Activated CD4-positive, alpha-beta memory T cell treated with anti-CD3 and anti-CD28 coated beads, Interleukin-2, amount 10 ng/mL, durations not matched to agents 7 days and 5 days (primary cell): ENCODE measurements around the gene PKM. TPM values are rescaled to one million over a fixed set of nuclear protein-coding genes. Genes with fewer than 3 reads are reported as not detected.
A peak's percentile ranks its signal among the peaks of the same experiment; 100 is the strongest.

Source experiments
- CTCF ChIA-PET: fragments of 350-600 bp; sonication (Branson Sonifier 250); formaldehyde crosslinking; loops from one replicate; lab custom pipeline; 2021; ENCODE audit warnings: antibody characterized with exemption, inconsistent platforms; lab: Charles Lee
- POLR2A ChIA-PET: fragments of 350-600 bp; sonication (Branson Sonifier 250); formaldehyde crosslinking; loops from one replicate; lab custom pipeline; 2021; ENCODE audit warnings: antibody characterized with exemption; lab: Charles Lee
- DNase-seq: peaks from one replicate; pipeline ENCODE4 v3.0.0-alpha.2; 2020
- H3K27ac Mint-ChIP-seq: one replicate; pipeline ENCODE4 v1.8.0; 2021; ENCODE audit warnings: mild to moderate bottlenecking, mixed read lengths
- H3K27me3 Mint-ChIP-seq: one replicate; pipeline ENCODE4 v1.8.0; 2021; ENCODE audit warnings: mixed read lengths
- H3K36me3 Mint-ChIP-seq: one replicate; pipeline ENCODE4 v1.8.0; 2021; ENCODE audit warnings: low read depth, mixed read lengths
- H3K4me1 Mint-ChIP-seq: one replicate; pipeline ENCODE4 v1.8.0; 2021; ENCODE audit warnings: mixed read lengths
- H3K4me3 Mint-ChIP-seq: one replicate; pipeline ENCODE4 v1.8.0; 2021; ENCODE audit warnings: mild to moderate bottlenecking, mixed read lengths
- H3K9me3 Mint-ChIP-seq: one replicate; pipeline ENCODE4 v1.8.0; 2021; ENCODE audit warnings: mixed read lengths
- total RNA-seq, 2 experiments: library from RNA; stranded (reverse); gene quantifications; one replicate each; pipeline ENCODE4 v1.2.3, GENCODE V29; 2021

Gene PKM
- total RNA-seq, 2 experiments from 2014 or later = 1,064 to 1,081 TPM

DNA sequence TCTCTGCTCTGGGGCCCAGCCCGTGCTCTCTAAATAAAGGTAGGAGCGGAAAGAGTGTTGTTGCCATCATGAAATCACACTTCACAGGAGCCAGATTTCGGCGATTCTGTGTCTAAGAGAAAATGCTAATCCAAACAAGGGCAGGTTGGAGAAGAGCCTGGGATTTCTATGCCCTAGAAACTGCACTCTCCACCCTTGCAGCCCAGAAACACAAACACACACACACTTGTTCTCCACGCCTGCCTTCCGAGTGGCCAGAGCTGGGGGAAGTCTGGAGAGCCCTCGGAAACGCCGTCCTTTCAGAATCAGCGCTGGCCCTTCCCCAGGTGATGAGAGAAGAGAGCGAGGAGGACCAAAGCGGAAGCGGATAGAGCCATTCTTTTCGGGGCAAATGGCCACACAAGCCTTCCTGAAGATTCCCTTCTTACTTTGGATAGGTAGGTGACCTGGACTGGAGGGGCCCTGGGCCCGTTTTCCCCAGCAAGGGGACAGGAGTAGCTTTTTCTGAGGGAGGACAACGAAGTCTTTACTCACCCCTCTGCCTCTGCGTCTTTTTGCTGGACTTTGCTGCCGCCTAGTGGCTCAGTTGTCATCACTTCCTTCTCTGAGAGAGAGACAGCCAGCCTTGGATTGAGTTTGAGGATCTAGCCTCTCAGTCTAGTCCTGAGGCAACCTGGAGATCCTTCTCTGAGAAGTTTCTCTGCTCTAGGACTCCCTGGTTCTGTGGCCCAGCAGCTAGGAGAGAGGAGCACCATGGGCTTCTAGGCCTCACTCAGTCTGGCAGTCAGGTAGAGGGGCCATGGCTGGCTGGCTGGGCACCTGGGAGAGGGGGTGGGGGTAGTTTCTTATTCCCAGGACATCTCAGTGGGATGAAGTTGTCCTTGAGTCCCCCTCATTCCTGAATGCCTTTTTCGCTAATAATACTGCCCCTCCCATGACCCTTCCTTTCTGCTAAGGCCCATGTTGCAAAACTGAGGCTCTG, 75.1 kb downstream of the PKM start:
- DNase-seq = peak; percentile 86
- CTCF ChIA-PET = interaction anchor here (0.5 to 3.0 kb wide), 16 partner anchors 9 to 562 kb away, joined by 3 to 36 read pairs (median 4); no protein-coding TSS in a partner anchor
- no peak overlapping the region for H3K27ac Mint-ChIP-seq

DNA sequence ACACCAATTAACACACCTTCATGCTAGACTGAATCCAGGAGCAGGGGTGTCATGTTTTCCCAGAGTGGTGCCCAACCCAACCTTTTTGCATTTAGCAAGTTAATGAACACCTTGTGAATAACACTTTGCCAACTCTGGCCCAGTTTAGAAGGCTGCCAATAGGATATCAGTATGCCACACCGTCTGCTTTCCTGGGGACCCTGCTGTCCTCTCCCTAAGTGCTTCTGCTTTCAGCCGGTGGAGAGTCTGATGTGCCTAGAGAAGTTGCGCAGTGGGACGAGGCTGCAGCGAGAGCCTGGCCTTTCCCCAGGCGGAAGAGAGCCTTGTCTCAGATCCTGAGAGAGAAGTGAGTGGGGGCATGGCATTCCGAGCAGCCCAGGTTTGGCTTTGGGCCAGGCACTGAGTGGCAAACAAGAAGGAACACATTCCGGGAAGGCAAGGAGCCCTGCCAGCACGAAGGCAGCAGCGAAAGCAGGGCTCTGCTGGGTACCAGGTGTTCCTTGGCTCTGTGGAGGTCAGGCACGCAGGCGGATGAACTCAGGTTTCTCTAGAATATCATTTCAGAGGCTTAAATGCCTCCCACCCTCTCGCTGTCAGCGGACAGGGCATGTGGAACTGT, 75.9 kb downstream of the PKM start:
- CTCF ChIA-PET = interaction anchor here (1.0 to 3.0 kb wide), 5 partner anchors 13 to 412 kb away, joined by 4 to 36 read pairs (median 14); no protein-coding TSS in a partner anchor
- H3K4me3 Mint-ChIP-seq = peak overlapping the region; percentile 61
- H3K36me3 Mint-ChIP-seq = no peaks in the 10 kb centered on the region
- POLR2A ChIA-PET = no interaction called here
- no peak overlapping the region for H3K27ac Mint-ChIP-seq
- DNase-seq = no peak
- H3K27me3 Mint-ChIP-seq = peaks cover 4% of the 10 kb centered on the region
- peaks cover 8% of the 10 kb centered on the region for H3K4me1 Mint-ChIP-seq
- H3K9me3 Mint-ChIP-seq = no peaks in the 10 kb centered on the region

More for the DNA sequence above, 75.1 kb downstream of the PKM start:
- Mint-ChIP-seq H3K27me3 (peaks cover 4% of the 10 kb centered on the region), H3K9me3 (no peaks in the 10 kb centered on the region), H3K4me3 (peak overlapping the region; percentile 61), H3K36me3 (no peaks in the 10 kb centered on the region), H3K4me1 (peaks cover 8% of the 10 kb centered on the region)
- POLR2A ChIA-PET = no interaction called here

DNA sequence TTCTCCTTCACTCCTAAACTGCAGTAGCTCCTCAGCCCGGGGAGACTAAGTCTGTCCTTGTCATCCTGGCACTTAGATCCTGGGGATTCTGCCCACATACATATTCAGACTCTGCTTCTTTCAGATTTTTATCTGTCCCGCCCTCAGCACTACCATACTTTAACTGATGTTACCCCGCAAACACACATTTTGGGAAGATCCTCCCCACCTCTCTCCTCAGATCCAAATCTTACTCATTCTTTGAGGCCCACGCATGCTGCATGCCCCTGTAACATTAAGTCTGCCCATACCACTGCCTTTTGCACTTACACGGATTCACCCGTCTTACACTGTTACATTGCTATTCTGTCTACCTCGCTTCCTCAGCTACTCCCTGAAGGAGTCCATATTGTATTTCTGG, 76.7 kb downstream of the PKM start:
- H3K27ac Mint-ChIP-seq = no peak overlapping the region
- no peak overlapping the region for H3K4me3 Mint-ChIP-seq
- H3K4me1 Mint-ChIP-seq = peaks cover 8% of the 10 kb centered on the region
- no peak for DNase-seq
- ChIA-PET POLR2A (no interaction called here), CTCF (interaction anchor here (1.2 to 1.6 kb wide), 3 partner anchors 36 to 410 kb away, joined by 3 to 6 read pairs (median 5); partner anchors contain the start of genes MYO9A and SENP8)
- peaks cover 4% of the 10 kb centered on the region for H3K27me3 Mint-ChIP-seq
- H3K36me3 Mint-ChIP-seq = no peaks in the 10 kb centered on the region
- H3K9me3 Mint-ChIP-seq = no peaks in the 10 kb centered on the region

DNA sequence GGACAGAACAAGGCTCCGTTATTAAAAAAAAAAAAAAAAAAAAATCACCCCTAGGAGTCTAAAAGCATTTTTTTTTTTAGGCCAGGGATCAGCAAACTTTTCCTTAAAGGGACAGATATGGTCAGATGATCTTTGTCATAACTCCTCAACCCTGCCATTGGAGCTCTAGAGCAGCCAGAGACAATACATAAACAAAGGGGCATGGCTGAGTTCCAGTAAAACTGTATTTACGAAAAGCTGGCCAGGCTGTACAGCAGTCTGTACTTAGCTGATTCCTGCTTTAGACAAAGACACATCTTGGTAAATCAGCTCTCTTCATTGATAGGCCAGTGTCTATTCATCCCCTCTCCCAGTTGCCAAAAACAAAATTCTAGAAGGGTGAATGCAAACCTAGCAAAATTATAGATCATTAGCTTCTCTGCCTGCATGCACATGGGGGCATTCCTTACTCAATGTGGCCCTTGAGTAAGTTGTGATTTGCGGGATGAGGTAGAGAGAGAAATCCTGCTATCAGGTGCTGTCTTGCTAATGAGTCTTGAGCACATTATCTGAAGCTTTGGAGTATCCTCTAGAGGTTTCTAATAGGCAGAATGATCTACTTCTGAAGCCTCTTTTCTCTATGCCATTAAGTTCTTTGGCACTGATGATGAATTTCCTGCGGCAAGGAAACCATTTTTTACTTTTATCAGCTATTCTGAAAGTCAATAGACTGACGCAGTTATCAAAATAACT, 77.6 kb downstream of the PKM start:
- no peaks in the 10 kb centered on the region for H3K27me3 Mint-ChIP-seq
- H3K4me3 Mint-ChIP-seq = no peak overlapping the region

More for the DNA sequence above, 77.6 kb downstream of the PKM start:
- CTCF ChIA-PET = interaction anchor here (1.2 to 1.6 kb wide), 4 partner anchors 35 to 409 kb away, joined by 3 to 6 read pairs (median 4); partner anchors contain the start of genes MYO9A and SENP8
- DNase-seq = no peak
- peaks cover 8% of the 10 kb centered on the region for H3K4me1 Mint-ChIP-seq
- no peaks in the 10 kb centered on the region for H3K9me3 Mint-ChIP-seq
- no peaks in the 10 kb centered on the region for H3K36me3 Mint-ChIP-seq
- H3K27ac Mint-ChIP-seq = no peak overlapping the region
- POLR2A ChIA-PET = no interaction called here

Other genes with a start within 250 kb of the PKM start
- 10 to 100 TPM; 18.6 to 22.2 TPM for gene MYO9A, start 113.0 kb downstream of the PKM start, total RNA-seq
- gene SENP8, start 112.8 kb downstream of the PKM start, total RNA-seq = 1 to 10 TPM in 1 of 2 experiments, under 1 TPM in 1; 0.73 to 1.4 TPM
- not detected for gene GRAMD2A, start 33.4 kb downstream of the PKM start, total RNA-seq
- 10 to 100 TPM; 58.8 to 65.0 TPM for gene PARP6, start 41.4 kb upstream of the PKM start, total RNA-seq
- gene CELF6, start 89.0 kb upstream of the PKM start, total RNA-seq = under 1 TPM; 0.18 to 0.58 TPM
- gene HEXA, start 144.8 kb upstream of the PKM start, total RNA-seq = 100 to 1,000 TPM; 110 to 111 TPM
- not detected for gene TMEM202, start 167.1 kb upstream of the PKM start, total RNA-seq
- gene ARIH1, start 243.1 kb upstream of the PKM start, total RNA-seq = 100 to 1,000 TPM; 133 to 138 TPM